ENCODE data around the gene STRADB. TPM values are rescaled to one million over a fixed set of nuclear protein-coding genes. Genes with fewer than 3 reads are reported as not detected.

The STRADB gene
- total RNA-seq, 2 experiments from 2014 or later: 25.5 to 25.9 TPM

- no peak overlapping the region for H3K27ac Mint-ChIP-seq
- peaks cover 18% of the 10 kb centered on the region for H3K4me1 Mint-ChIP-seq (ENCODE audit: low read depth)
- intact Hi-C loops (cut with micrococcal nuclease): no loop called here
- CTCF ChIA-PET: no interaction called here
- peaks cover 16% of the 10 kb centered on the region for H3K36me3 Mint-ChIP-seq (ENCODE audit: low read depth)
- H3K4me3 Mint-ChIP-seq: no peak overlapping the region
- DNase-seq (no peak), ATAC-seq (no peak)
- H3K9me3 Mint-ChIP-seq: peaks cover 43% of the 10 kb centered on the region
- H3K27me3 Mint-ChIP-seq: no peaks in the 10 kb centered on the region
- POLR2A ChIA-PET: no interaction called here
- TF ChIP-seq, protein P1, sequence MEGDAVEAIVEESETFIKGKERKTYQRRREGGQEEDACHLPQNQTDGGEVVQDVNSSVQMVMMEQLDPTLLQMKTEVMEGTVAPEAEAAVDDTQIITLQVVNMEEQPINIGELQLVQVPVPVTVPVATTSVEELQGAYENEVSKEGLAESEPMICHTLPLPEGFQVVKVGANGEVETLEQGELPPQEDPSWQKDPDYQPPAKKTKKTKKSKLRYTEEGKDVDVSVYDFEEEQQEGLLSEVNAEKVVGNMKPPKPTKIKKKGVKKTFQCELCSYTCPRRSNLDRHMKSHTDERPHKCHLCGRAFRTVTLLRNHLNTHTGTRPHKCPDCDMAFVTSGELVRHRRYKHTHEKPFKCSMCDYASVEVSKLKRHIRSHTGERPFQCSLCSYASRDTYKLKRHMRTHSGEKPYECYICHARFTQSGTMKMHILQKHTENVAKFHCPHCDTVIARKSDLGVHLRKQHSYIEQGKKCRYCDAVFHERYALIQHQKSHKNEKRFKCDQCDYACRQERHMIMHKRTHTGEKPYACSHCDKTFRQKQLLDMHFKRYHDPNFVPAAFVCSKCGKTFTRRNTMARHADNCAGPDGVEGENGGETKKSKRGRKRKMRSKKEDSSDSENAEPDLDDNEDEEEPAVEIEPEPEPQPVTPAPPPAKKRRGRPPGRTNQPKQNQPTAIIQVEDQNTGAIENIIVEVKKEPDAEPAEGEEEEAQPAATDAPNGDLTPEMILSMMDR (IDR thresholded peaks at IDR 0.05): no peak
Measured at GRCh38 chr2:201522965-201523364, 71.4 kb downstream of the STRADB start.

- Mint-ChIP-seq H3K36me3 (ENCODE audit: low read depth) (peaks cover 16% of the 10 kb centered on the region), H3K4me1 (ENCODE audit: low read depth) (peaks cover 18% of the 10 kb centered on the region), H3K27me3 (no peaks in the 10 kb centered on the region), H3K4me3 (no peak overlapping the region), H3K27ac (no peak overlapping the region), H3K9me3 (peaks cover 45% of the 10 kb centered on the region)
- TF ChIP-seq, protein P1 (IDR thresholded peaks at IDR 0.05): no peak
- DNase-seq (no peak), ATAC-seq (no peak)
- intact Hi-C loops (cut with micrococcal nuclease): no loop called here
- ChIA-PET POLR2A (no interaction called here), CTCF (interaction anchor here (1.3 kb wide), 1 partner anchor 9 kb away, joined by 3 read pairs; no protein-coding TSS in a partner anchor)
Measured at GRCh38 chr2:201523506-201523905, 72.0 kb downstream of the STRADB start.

Other genes starting within 250 kb of the STRADB start
- gene CASP8, start 191.2 kb upstream of the STRADB start, total RNA-seq: 10 to 100 TPM; 35.2 to 38.4 TPM
- gene FLACC1, start 94.4 kb upstream of the STRADB start, total RNA-seq: under 1 TPM; 0.59 to 0.76 TPM
- 10 to 100 TPM; 19.8 to 22.8 TPM for gene TRAK2, start 282 bp upstream of the STRADB start, total RNA-seq
- gene TMEM237, start 191.8 kb downstream of the STRADB start, total RNA-seq: 10 to 100 TPM; 14.3 to 16.3 TPM
- gene MPP4, start 246.9 kb downstream of the STRADB start, total RNA-seq: not detected